HG02970 (cell line): ENCODE data around the gene GRP.

ENCODE experiments used
- ATAC-seq: cut with Tn5 transposase; IDR thresholded peaks from one replicate; pipeline ENCODE4 v1.9.1; 2021; ENCODE audit warnings: mild to moderate bottlenecking, moderate library complexity, moderate number of reproducible peaks; ENCODE audit not compliant: unreplicated experiment, low FRiP score

GRP gene

DNA sequence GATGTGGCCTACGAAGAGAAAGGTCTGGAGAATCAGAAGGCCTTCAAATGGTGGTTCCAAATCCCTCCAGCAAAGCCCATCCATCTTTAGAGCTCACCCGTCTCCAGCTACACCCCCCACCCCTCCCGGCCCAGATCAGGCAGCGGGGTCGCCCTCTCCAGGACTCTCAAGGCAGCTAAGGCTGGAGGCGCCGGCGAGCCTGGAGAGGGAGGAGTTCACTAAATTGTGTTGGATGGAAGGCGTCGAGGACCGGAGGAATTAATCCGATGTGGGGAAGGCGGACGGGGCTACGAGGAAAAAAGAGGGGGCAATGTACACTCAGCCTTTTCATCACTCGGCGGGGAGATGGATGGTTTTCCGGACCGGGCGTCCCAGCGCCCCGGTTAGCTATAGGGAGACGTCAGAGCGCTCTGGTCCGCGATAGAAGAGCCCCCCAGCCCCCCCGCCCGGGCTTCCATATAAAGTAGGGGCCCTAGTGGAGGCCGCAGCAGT is at the start of gene GRP:
Gene GRP (plus strand): TSS at position 487 of the 492 bp plus-strand sequence. CDS start 108 bp downstream, outside the sequence.
- no peak for ATAC-seq

- no peak for ATAC-seq
Observed at GRCh38 chr18:59172664-59173249, 47.2 kb upstream of the GRP start.

GRCh38 chr18:59177485-59177884 is 42.5 kb upstream of the GRP start:
- ATAC-seq: no peak

GRCh38 chr18:59180150-59180845 is 39.7 kb upstream of the GRP start:
- no peak for ATAC-seq

DNA sequence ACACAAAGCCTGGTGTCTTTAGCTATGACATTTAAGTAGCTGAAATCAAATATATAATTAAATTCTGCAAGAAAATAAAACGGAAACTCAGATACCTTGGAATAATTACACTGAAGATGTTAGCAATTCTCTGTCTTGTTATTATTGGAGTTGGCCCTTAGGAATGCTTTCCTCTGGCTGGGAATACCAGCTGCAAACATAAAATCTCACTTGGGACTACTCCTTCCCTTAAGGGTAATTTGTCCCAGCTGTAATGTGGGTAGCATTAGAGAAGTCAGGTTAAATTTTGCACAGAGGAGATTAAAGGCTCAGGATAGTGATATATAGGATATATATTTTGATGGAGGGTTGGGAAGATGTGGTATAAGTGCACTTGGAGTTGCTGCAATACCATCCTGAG is 37.3 kb upstream of the GRP start:
- no peak for ATAC-seq

DNA sequence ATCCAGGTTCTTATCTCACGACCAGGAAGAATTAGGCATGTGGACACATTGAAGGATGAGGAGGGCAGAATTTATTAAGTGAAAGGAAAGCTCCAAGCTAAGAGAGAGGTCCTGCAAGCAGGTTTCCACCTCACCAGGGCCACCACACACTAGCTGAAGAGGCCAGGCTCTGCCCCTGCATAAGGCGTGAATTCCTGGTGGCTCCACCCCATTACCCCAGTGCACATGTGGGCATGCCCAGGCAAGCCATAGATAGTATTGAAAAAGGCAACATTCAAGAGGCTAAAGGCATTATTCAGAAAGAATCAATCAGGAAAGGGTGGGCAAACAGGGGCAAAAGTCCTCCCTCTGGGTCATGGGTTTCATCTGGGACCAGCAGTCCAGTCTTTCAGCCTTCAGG is 30.9 kb upstream of the GRP start:
- ATAC-seq: no peak

DNA sequence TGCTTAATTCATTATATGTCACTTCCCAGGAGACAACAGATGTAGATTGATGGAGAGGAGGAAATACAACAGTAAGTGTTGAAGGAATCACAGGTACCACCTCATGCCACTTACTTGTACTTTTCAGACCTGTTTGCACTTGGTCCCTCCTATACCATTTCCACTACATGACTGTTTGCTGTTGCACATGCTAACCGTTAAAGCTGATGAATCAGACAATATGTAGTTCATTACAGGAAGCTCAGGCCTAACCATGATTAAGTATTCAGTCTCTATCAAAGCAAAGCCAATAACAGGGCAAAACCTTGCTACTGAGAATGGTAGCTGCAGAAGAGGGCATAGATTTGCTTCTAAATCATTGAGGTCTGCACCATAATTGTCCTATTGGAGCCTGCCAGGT is 30.2 kb upstream of the GRP start:
- no peak for ATAC-seq

GRCh38 chr18:59196161-59196725 is 23.7 kb upstream of the GRP start:
- no peak for ATAC-seq

- no peak for ATAC-seq
Observed at GRCh38 chr18:59197636-59198035, 22.3 kb upstream of the GRP start.

DNA sequence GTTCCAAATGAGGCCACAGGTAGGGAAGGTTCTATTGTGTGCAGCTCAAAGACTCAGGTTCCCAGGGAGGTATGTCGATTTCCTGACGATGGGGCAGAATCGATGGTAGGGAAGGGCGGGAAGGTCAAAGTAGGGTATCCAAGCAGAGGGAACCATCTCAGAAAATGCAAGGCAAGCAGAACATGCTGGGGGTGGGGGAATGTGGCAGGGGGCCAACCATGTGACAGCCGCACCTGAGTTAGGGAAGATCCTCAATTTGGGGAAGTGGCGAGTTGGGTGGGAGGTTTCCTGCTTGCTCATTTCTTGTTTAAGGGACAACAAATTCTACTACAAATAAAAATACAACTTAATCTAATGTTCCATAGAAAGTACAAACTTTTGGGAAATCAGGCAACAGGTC is 21.7 kb upstream of the GRP start:
- ATAC-seq: no peak

DNA sequence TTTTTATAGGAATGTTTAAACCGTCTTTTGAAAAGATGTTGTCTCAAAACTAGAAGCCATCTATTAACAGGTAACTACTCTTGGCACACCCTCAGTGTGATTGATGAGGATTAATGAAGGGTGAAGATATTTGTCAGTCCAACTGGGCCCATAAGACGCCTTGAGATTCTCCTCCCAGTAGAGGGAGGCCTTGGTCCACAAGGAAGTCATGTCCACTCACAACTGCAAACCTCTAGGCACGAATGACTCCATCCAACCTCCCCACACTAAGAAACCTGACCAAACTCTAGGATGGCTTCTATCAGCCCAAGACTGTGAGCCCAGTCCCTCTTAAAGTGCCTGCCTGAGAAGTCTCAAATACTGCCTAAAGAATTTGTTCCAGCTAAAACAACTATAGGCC is 19.2 kb upstream of the GRP start:
- ATAC-seq: no peak

GRCh38 chr18:59202258-59202820 is 17.6 kb upstream of the GRP start:
- ATAC-seq: no peak

DNA sequence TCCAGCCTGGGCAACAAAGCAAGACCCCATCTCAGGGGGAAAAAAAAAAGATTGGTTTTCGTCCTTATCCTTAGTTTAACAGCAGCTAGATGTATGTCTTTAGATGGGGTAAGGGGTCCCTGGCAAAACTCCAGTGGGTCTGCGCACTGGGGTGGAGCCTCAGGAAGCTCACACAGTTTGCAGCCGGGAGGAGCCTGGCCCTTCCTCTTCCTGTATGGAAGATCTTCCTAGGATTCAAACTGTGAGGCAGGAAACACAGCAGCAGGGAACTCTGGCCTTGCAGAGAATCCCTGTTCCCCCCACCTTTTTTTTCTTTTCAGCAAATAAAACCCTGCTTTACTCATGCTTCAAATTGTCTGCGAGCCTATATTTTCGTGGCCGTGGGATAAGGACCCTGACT is 12.5 kb upstream of the GRP start:
- no peak for ATAC-seq

- no peak for ATAC-seq
Observed at GRCh38 chr18:59208602-59209125, 11.3 kb upstream of the GRP start.

DNA sequence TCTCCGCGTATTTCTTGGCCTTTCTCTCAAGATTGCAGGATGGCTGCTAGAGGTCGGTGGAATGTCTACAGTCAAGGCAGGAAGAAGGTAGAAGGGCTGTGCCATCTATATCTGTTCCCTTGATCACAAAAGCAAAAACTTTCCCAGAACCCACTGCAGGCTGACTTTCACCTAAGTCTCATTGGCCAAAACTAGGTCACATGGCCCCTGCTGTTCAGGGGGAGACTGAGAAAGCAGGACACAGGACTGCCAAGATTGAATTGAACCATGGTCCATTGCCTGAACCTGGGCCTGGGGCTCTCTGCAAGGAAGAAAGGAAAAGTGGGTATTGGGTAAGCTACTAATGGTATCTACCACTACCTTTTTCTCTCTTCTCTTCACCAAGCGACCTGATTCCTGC is 9.7 kb upstream of the GRP start:
- no peak for ATAC-seq

- no peak for ATAC-seq
Observed at GRCh38 chr18:59211629-59212028, 8.3 kb upstream of the GRP start.

DNA sequence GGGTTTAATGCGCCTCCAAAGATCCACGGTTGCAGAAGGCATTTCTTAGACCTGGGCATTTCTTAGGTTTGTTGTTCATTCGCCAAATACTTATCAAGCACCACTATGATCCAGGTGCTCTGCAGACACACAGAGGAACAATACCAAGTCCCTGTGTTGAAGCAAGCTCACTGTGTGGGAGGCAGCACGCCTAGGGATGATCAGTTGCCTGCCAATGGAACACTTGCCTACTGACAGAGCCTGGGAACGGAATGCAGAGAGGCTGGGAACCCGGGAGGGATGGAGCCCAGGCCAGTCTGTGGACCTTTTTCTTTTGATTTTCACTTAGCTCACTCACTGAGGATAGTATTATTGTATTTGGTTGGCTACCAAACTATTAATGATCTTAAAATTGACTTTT is 1.9 kb upstream of the GRP start:
- ATAC-seq: no peak

GRCh38 chr18:59220164-59220783 is 316 bp downstream of the GRP start:
- no peak for ATAC-seq

- no peak for ATAC-seq
Observed at GRCh38 chr18:59220784-59221765, 1.1 kb downstream of the GRP start.

DNA sequence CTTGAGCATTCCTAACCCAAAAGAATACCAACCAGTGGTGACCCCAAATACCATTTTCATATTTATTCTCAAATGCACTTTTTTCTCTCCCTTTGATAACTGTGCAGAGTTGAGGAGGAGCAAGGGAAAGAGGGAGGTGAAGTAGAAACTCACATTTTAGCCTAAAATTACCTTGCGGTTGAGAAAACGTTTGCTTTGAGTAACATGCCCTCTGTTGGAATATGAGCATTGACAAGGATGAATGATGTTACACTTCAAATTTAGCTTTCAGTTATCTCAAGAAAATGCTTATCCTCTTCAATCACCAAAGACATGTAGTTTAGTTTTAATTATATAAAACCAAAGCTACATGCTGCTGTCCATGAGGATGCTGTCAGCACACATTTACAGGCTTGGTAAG is 2.4 kb downstream of the GRP start:
- no peak for ATAC-seq
